Adipose tissue (tissue), 3 donors: ENCODE measurements around the gene GUCD1. TPM values are rescaled to one million over a fixed set of nuclear protein-coding genes. Genes with fewer than 3 reads are reported as not detected.
"Not testable (repeated sequence)": the region's sequence is repeated elsewhere in the genome, so short reads cannot be mapped to it uniquely, and the experiment has no call there.

Source experiments
- H3K27ac ChIP-seq: one replicate; pipeline ENCODE4 v1.5.1; 2013; ENCODE audit warnings: low read depth, low read length
- WGBS, 3 donors: extraction: QIAGEN DNeasy Blood & Tissue Kit; methylation state at CpG; one replicate each; pipeline ENCODE4 v1.1.7; 2013; 5-methylcytosine and 5-hydroxymethylcytosine counted together
- polyA plus RNA-seq, 3 donors: library from polyadenylated mRNA; stranded (reverse); fragments of 200-250 nt; gene quantifications; one replicate each; pipeline ENCODE4 v1.2.3, GENCODE V29; 2013
- donor health status: healthy with polysubstance abuse.
- donor health status: Bipolar disorder and iron deficiency.
- donor health status: healthy.

Gene GUCD1
- polyA plus RNA-seq = 100 to 1,000 TPM in 1 of 3 donors, 10 to 100 TPM in 2; 48.4 to 121 (median 73.6) TPM

DNA sequence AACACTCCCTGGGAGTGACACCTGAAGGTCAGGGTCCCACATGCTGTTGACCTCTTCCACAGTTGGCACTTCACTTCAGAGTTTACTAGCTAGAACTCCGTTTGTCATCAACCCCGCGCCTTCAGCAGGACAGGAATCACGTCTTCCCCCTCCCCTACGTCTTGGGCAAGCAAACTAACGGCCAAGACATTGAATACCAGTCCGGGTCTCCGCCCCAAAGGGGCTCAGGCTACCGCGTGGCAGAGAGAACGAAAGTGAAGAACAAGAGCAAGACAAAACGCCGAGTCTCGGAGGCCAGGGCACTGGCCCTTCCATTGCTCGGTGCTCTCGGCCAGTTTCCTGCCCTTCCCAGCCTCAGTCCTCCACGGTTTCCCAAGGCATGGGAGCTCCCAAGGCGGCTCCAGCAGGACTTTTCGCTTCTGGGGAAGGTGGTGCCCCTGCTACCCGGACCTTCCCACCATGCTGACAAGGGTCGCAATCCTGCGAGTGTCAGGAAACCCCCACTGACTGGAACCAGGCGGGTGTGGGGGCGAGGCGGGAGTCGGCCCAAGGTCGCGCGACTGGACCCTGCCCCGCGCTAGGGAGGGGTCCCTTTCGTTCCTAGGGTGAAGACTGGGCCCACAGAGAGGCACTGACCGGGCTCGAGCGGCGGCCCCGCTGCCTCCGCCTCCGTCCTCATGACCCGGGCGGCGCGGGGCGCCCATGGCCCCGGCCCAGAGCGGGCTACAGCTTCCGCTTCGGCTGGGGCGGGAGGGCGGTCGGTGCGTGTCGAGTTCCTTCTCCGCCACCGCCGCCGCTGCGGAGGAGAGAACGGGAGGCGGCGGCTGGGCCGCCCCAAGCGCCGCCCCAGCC, at the start of gene GUCD1:
TSS of gene GUCD1 (minus strand) at position 826 of the 852 bp plus-strand sequence. CDS start at position 679, 147 bp downstream.
- WGBS, 3 donors = 0 to 1% (median 1%) methylated on average over 51 to 62 of the region's 64 CpGs
- H3K27ac ChIP-seq = peak within 1 kb of the TSS; percentile 94

DNA sequence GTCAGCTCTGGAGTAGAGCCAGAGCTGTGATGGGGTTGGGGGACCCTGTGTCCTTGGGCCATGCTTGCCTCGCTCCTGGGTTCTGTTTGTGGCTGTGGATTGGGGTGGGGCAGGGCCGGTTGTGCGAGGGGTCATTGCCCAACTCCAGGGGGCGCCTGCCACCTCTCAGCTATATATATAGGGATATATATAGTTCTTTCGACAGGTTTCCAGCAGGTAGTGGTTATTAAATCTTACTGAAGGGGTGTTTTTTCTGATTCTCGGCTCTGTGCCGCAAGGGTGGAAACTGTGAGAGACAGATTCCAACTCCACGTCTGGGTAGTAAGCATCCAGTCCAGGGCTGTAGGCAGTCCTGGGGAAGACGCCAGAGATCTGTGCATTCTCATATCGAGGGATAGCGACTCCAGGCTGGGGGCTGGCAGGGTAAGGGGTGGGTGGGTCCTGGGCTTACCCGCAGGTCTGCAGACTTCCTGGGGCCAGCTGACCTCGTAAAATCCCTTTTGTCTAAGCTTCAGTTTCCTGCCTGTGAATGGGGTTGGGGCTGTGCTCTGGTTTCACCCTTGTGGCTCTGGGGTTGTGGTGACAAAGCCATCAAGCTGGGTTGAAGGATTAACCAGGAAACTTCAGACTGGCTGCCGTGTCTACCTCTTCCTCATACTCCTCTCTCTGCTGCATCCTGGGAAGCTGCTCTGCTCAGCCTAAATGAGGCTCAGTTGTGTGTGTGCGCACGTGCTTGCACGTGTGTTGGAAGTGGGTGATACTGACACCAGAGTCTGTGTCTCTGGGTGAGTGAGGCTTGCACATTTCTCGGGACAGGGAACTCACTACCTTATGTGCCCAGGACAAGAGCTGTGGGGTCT, 49.1 kb upstream of the GUCD1 start:
- H3K27ac ChIP-seq = not testable (repeated sequence)
- WGBS, 3 donors = 14 to 21% (median 21%) methylated on average over 17 to 18 of the region's 18 CpGs

DNA sequence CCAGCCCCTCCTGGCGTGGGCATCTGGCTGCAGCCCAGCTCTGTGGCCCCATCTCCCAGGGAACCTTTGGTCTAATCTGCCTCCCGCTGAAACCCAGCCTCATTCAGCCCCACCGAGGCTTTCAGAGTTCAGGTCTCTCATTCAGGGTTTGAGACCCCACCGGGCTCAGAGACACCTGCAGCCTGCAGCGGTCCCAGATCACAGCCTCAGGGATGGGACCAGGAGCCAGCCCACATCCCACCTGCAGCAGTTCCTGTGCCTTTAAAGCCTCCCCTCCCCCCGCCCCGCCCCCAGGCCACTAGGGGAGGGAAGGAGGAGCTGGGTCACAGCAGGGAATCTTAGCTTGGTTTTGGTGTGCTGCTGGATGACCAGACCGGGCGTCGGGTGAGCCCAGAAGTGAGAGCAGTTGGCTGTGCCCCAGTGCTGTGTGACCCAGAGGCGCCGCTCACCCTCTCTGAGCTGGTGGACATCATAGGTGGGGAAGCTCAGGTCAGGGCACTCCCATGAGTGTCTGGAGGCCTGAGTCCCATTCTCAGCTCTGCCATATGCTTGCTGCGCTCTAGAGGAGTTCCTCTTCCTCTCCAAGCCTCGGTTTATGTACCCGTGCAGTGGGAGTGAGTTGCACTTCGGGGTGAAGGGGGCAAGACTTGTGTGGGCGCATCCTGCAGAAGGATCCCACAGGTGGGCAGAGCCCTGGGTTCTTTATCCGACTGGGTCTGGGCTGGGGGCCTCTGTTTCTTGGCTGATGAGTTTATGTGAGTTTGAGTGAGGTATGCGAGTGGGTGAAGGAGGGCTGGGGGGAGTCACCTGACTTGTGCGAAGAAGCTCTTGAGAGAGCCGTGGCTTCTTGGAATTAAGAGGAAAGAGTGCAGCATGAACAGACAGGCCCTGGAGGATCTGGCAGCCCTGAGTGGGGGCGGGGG, 48.2 kb upstream of the GUCD1 start, which contains the start of gene GGT1:
TSS of gene GGT1 (plus strand) at position 347 of the 923 bp plus-strand sequence. CDS start 7,889 bp downstream, outside the sequence.
- H3K27ac ChIP-seq = not testable (repeated sequence)
- 42 to 69% (median 69%) methylated on average over 19 to 21 of the region's 22 CpGs for WGBS, 3 donors

DNA sequence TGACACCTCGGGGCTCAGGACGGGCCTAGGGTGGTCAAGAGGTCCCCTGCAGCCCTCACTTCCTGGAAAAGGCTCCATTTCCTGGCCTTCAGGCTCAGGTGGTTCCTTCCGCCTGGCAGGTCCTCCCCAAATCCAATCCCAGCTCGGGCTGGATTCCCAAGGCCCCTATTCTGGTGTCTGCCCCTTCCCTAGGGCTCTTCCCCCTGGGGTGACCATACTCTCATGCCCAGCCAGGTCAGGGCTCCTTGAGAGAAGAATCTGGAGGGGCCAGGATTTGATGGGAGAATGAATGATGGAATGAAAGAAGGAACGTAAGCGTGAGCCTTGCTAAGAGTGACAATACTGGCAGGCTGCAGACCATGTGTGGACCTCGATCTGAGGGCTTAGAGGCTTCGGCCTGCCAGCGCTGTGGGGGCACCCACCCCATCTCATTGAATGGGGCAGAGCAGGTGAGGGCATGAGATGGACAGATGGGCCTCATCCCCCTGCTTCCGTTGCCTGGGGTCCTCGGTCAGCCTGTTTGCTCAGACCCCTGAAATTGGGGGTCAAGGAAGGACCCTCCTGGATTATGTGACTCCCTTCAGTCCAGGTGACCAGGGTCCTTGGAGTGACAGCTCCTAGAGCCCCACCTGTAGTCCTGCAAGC, 47.3 kb upstream of the GUCD1 start:
- WGBS, 3 donors = 66 to 91% (median 89%) methylated on average over 10 to 11 of the region's 11 CpGs
- not testable (repeated sequence) for H3K27ac ChIP-seq

DNA sequence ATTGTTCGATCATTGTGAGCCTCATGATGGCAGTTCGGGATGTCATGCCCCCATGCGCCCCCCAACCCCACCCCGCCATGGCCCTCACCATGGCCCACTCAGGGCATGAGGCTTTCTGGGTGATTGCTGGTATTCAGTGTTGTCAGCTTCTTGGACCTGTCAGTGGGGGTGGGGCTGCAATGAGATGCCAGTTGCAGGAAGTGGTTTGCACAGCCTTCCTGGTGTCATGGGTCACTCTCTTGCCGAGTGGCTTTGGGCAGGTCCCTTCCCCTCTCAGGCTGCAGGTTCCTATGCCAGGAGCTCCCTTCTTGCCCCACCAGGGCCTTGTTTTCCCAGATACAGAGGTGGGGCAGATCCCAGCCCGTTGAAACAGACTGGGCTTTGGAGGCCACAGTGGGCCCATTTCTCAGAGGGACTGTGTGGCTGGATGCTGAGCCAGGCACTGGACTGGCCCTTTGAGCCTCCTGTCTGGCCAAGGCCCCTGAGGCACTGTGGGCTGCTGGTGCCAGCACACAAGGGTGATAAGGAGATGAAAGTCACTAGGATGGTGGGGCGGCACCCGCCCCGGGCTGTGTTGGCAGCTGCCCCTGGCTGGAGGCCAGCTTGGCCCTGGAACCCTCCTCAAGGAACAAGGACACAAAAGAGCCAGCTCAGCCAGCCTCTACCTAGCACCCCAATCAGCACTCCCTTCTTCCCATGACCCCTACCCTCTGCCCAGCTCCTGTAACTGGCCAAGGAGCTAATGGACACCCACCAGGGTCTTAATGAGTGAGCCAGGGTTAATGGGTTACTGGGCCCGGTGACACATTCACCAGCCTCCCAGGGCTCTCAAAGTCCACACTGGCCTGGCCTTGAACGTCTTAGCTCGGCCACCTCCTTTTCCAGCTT, 46.5 kb upstream of the GUCD1 start:
- 39 to 68% (median 66%) methylated on average over 12 of the region's 12 CpGs for WGBS, 3 donors
- H3K27ac ChIP-seq = no peak overlapping the region

DNA sequence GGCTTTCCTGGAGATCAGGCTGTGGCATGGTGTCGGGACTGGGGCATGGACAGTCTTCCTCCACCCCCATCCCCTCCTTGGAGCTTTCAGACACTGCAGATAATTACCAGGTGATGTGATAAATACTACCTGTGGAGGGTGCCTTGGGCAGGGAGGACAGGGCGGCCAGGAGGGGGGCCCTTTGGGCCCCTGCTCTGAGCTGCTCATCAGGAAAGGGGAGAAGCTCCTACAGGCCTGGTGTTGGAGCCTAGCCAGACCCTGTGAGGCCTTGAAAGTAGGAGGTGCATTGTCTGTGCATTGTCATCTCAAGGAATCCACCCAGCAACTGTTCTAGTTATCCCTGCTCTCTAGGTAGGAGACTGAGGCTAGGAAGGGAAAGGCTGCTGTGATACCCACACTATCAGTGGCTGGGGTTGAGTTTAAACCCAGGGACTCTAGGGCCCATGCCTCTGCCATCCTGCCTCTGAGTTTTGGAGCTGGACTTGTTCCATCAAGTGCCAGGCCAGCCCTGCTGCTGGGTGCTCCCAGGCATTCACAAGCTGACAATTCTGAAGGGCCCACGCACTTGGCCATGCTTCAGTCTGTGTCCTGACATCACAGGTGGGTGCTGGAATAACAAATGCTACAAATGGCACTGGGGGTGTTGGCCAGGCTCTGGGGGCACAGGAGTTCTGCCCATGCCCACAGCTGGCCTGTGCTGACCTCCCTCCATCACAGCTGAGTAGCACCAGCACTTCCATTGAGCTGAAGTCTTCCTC, 45.2 kb upstream of the GUCD1 start:
- 85 to 94% (median 89%) methylated on average over 3 of the region's 3 CpGs for WGBS, 3 donors
- H3K27ac ChIP-seq = not testable (repeated sequence)

DNA sequence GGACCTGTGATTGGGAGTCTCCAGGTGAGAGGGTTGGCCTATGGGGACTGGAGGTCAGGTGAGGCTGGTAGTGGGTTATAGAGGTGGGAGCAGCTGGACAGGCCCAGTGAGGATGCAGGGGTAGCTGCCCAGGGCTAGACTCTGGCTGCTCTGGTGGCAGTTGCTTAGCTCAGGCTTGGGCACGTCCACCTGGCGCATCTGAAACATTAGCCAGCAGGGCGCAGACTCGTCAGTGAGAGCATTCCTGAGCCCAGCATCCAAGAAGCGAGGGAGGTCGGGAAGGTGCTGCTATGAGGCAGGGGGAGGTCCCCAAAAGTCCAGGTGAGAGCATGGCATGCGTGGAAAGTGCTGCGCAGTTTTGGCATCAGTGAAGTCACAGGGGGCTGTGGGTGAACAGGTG, 44.6 kb upstream of the GUCD1 start:
- 82 to 89% (median 86%) methylated on average over 8 of the region's 8 CpGs for WGBS, 3 donors
- H3K27ac ChIP-seq = no peak overlapping the region

DNA sequence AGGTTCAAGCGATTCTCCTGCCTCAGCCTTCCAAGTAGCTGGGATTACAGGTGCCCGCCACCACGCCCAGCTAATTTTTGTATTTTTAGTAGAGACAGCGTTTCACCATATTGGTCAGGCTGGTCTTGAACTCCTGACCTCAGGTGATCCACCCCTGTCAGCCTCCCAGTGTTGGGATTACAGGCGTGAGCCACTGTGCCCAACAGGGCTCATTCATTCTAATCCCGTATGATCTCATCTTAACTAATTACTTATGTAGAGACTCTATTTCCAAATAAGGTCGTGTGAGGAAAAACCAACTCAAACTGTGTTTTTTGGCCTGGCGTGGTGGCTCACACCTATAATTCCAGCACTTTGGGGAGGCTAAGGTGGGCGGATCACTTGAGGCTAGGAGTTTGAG, 42.1 kb upstream of the GUCD1 start:
- WGBS, 3 donors = 88 to 94% (median 92%) methylated on average over 9 of the region's 9 CpGs
- not testable (repeated sequence) for H3K27ac ChIP-seq

DNA sequence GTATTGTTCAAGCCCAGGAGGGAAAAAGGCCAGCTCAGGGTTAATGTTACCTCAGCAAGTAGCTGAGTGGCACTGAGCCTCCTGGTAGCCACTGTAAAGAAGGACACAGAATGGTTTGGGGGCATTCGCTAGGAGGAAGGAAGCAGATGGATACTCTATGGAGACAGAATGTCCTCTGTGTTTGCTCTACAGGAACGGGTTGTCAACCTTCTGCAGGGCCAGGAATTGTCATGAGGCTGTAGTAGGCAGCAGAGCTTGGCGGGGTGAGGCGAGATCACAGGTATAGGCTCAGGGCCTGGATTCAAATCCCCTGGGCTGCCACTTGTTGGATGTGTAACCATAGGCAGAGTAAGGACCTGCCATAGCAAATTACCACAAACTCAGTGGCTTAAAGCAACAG, 40.9 kb upstream of the GUCD1 start:
- H3K27ac ChIP-seq = no peak overlapping the region
- 84 to 93% (median 88%) methylated on average over 4 of the region's 4 CpGs for WGBS, 3 donors

DNA sequence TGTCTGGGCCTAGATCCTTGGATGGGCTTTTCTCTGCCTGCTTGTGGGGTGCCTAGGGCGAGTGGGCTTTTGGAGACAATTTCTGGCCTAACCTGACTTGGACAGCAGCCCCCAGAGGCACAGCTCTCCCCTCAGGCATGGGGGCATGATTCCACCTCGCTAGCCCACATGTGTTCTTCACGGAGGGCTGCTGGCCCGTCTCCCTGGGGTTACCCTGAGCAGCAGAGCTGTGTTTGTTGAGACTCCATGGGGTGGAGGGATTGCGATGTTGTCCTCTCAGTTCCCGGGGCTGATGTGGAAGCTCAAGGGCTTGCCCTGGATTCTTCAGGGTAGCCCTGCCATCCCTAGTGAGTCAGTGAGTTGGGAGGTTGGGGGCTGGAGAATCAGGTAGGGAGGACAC, 40.3 kb upstream of the GUCD1 start:
- H3K27ac ChIP-seq = no peak overlapping the region
- 94 to 96% (median 96%) methylated on average over 6 of the region's 6 CpGs for WGBS, 3 donors

DNA sequence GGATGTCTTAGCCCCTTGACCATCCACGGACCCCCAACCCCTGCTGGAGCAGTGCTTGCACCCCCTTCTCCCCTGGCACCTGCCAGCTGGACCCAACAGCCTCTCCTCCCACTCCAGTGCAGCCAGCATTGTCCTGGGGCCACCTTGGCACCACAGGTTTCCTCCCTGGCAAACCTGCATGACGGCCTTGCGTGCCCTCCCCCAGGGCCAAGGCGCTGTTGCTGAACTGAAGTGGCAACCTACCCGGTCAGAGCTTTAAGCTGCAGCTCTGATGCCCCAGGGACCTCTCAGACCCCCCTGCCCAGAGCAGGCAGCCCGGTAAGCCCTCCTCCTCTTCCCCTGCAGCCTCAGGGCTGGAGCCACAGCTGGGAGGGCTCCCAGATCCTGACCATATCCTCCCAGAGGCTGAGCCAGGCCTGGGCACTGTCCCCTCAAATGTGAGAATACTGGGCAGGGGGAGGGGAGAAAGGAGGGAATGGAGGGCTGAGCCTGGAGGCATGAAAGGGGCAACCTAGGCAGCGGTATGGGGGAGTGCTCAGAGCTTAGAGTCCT, 39.7 kb upstream of the GUCD1 start:
- WGBS, 3 donors = 34 to 82% (median 81%) methylated on average over 7 of the region's 7 CpGs
- no peak overlapping the region for H3K27ac ChIP-seq

DNA sequence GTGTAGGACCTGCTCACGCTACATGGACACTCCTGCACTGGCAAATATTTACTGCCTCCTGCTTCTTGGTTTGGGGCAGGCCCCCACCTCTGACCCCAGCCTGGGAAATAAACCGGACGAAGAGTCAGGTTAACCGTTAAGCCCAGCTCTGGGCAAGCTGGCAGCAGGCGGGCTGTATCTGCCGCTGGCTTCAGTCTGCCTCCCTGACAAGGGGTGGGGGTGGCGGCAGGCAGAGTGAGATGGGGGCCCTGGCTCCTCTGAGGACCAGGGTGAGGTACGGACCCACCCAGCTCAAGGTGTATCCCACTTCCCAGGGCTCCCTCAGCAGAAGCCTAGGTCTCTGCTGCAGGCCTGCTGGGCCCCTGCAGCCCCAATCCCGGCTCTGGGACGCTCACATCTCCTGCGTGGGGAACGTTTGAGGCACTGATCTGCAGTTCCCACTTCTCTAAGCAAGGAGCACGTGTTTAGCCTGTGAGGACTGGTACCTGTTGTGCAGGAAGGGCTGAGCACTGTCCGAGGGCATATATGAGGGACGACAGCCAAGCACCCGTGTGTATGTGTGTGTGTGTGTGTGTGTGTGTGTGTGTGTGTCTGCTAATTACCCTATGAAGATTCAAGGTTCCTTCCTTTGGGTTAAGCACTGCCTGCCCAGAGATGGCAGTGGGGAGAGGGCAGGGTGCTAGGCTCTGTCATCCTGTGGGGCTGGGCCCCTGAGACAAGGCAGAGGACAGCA, 39.1 kb upstream of the GUCD1 start:
- 34 to 78% (median 72%) methylated on average over 16 of the region's 16 CpGs for WGBS, 3 donors
- H3K27ac ChIP-seq = no peak overlapping the region

DNA sequence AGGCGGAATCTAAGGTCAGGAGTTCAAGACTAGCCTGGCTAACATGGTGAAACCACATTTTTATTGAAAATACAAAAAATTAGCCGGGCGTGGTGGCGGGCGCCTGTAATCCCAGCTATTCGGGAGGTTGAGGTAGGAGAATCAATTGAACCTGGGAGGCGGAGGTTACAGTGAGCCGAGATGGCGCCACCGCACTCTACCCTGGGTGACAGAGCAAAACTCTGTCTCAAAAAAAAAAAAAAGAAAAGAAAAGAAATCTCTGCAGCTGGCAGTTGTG, 38.6 kb upstream of the GUCD1 start:
- WGBS, 3 donors = 80 to 89% (median 84%) methylated on average over 10 of the region's 10 CpGs
- H3K27ac ChIP-seq = not testable (repeated sequence)

DNA sequence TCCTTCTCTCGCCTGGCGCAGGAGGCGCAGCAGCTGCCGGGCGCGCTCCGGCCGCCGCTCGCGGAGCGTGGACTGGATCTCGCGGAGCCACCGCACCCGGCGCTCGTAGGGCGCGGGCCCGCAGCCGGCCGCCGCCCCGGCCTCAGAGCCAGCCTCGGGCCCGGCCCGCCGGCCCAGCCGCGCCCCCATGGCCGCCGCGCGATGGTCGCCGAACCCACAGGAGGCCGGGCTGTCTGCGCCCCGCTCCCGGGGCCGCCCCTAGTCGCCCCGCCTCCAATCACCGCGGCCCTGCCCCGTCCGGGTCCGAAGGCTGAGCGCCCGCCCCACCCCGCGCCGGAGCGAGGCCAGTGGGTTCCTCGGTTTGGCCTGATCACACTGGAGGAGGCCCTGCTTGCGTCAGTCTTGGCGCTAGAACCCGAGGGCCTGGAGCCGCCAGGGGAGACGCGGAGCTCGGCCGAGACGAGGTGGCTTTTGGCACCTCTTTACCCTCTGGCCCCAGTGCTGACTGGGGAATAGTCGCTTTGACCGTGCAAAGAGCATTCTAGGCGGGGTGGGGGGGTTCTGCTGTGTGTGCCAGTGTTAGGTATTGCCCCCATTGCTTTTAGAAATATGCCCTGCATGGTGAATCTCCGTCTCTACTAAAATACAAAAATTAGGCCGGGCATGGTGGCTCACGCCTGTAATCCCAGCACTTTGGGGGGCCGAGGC, 38.1 kb upstream of the GUCD1 start, which contains the start of gene LRRC75B:
TSS of gene LRRC75B (minus strand) at position 223 of the 708 bp plus-strand sequence. CDS start at position 189, 34 bp downstream.
- H3K27ac ChIP-seq = no peak within 1 kb of the TSS
- whole genome bisulfite sequencing, 3 donors = 4 to 10% (median 5%) methylated on average over 35 to 72 of the region's 72 CpGs
